HL-60 (cell line): ENCODE results near the gene CFAP100.

Experiments used
- CTCF ChIP-seq: IDR thresholded peaks from one replicate; pipeline ENCODE4 v1.5.1; 2011; ENCODE audit warnings: low read length, control low read depth, inconsistent platforms; ENCODE audit not compliant: insufficient read depth
- GABPA ChIP-seq: IDR thresholded peaks from 2 replicates; pipeline ENCODE4 v1.6.1; 2012; ENCODE audit warnings: low read depth
- POLR2AphosphoS5 ChIP-seq: IDR thresholded peaks from 2 replicates; pipeline ENCODE4 v1.6.1; 2012; ENCODE audit warnings: low read depth
- SPI1 ChIP-seq: IDR thresholded peaks from 2 replicates; pipeline ENCODE4 v1.6.1; 2012; ENCODE audit warnings: low read depth, mild to moderate bottlenecking, borderline replicate concordance
- TF ChIP-seq, protein P1 (sequence below): IDR thresholded peaks from 2 replicates; pipeline ENCODE4 v1.6.1; 2012; ENCODE audit warnings: low read depth; ENCODE audit not compliant: insufficient replicate concordance

DNA sequence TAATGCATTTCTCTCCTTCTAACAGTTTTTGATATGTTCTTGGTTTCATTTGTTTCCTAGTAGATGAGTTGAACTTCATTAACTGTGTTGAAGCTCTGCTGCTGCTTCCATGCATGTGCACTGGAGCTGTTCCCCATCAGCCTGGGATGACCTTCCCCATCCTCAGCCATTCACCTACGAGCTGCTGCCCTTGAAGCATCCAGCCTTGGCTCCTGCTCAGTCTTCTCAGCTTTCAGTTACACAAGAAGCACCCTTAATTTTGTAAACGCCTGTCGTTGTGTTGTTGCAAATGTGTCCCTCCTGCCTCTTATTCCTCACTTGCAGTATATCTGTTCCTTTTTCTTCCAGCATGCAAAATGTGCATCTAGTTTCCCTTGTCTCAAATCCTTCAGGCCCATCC lies 89.4 kb downstream of the CFAP100 start:
- TF ChIP-seq CTCF (no peak), POLR2AphosphoS5 (no peak), GABPA (no peak), SPI1 (no peak)
- TF ChIP-seq, protein P1, sequence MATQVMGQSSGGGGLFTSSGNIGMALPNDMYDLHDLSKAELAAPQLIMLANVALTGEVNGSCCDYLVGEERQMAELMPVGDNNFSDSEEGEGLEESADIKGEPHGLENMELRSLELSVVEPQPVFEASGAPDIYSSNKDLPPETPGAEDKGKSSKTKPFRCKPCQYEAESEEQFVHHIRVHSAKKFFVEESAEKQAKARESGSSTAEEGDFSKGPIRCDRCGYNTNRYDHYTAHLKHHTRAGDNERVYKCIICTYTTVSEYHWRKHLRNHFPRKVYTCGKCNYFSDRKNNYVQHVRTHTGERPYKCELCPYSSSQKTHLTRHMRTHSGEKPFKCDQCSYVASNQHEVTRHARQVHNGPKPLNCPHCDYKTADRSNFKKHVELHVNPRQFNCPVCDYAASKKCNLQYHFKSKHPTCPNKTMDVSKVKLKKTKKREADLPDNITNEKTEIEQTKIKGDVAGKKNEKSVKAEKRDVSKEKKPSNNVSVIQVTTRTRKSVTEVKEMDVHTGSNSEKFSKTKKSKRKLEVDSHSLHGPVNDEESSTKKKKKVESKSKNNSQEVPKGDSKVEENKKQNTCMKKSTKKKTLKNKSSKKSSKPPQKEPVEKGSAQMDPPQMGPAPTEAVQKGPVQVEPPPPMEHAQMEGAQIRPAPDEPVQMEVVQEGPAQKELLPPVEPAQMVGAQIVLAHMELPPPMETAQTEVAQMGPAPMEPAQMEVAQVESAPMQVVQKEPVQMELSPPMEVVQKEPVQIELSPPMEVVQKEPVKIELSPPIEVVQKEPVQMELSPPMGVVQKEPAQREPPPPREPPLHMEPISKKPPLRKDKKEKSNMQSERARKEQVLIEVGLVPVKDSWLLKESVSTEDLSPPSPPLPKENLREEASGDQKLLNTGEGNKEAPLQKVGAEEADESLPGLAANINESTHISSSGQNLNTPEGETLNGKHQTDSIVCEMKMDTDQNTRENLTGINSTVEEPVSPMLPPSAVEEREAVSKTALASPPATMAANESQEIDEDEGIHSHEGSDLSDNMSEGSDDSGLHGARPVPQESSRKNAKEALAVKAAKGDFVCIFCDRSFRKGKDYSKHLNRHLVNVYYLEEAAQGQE, result no peak
